GM03348 (cell line): Measurements from ENCODE around the gene CPSF4L.
"Not testable (repeated sequence)": the region's sequence is repeated elsewhere in the genome, so short reads cannot be mapped to it uniquely, and the experiment has no call there.

ENCODE experiments used
- DNase-seq: peaks from one replicate; pipeline ENCODE4 v3.0.0; 2012; ENCODE audit warnings: low spot score

CPSF4L gene, protein sequence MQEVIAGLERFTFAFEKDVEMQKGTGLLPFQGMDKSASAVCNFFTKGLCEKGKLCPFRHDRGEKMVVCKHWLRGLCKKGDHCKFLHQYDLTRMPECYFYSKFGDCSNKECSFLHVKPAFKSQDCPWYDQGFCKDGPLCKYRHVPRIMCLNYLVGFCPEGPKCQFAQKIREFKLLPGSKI

DNA sequence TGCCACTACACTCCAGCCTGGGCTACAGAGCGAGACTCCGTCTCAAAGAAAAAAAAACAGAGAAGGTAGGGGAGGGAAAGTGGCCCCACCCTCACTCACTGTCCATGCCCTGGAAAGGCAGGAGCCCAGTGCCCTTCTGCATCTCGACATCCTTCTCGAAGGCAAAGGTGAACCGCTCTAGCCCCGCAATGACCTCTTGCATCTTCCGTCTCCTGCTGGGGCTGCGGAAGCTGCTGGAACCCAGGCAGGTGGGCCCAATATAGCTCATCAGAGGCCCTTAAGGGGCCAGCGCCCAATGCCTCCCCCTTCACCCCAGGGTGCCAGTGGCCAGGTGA is at the start of gene CPSF4L:
Gene CPSF4L (minus strand): TSS at position 264 of the 335 bp plus-strand sequence. CDS start 62 bp downstream, at position 202.
- DNase-seq: no peak

DNA sequence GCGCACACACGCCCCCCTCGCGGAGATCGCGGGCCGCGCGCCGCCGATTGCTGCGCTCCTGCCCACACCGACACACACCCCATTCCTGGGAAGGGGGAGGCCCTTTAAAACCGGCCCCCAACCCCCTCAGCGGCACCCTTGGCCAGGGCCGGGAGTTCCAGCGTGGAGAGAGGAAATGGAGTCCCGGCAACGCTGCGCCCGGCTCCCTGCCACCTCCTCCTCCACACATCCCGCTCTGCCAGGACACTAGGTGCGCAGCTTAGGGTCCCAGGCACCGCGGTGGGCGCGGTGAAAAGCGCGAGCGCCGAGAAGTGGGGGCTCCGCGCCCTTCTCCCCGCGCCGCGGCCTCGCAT is 49.7 kb upstream of the CPSF4L start:
- no peak for DNase-seq

DNA sequence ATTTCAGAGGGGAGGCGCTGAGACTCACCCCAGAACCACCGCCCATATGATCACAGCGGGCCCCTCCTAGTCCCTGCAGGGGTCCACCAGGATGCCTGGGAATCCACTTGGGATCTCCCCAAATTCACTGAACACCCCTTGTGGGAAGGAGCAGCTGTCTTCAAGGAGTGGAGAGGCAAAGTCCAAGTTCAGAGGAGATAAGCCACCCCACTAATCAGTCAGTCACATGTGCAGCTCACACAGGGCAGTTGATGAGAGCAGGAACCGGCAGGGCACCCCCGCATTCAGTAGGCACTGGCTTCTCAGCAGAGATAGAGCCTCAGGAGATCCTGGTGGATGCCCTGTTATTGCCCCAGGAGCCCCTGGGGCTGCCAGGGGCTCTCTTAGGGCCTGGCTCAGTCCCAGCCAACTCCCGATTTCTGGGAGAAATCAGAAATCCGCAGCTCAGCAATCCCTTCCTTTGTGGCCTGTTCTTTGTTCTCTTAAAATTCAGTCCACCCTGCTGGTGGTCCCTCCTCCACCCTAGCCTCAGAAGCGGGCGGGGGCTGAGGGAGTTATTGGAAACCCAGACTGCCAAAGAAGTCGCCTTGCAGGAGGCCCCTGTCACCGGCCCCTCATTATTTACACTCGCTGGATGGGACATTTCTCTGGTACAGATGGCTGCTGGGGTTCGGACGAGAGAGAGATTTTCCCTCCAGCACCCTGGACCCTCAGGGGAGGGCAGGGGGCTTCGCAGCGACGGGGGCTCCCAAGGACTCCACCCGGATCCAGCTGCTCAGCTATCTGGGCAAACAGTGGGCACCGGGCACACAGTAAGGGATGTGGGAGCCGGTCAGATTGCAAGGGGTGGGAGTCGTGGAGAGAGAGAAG is 48.3 kb upstream of the CPSF4L start:
- no peak for DNase-seq

DNA sequence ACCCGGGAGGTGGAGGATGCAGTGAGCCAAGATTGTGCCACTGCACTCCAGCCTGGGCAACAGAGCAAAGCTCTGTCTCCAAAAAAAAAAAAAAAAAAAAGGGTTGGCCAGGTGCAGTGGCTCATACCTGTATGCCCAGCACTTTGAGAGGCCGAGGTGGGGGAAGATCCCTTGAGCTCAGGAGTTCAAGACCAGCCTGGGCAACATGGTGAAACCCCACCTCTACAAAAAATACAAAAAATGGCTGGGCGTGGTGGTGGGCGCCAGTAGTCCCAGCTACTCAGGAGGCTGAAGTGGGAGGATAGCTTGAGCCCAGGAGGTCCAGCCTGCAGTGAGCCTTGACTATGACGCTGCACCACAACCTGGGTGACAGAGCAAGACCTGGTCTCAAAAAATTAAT is 47.3 kb upstream of the CPSF4L start:
- DNase-seq: not testable (repeated sequence)

DNA sequence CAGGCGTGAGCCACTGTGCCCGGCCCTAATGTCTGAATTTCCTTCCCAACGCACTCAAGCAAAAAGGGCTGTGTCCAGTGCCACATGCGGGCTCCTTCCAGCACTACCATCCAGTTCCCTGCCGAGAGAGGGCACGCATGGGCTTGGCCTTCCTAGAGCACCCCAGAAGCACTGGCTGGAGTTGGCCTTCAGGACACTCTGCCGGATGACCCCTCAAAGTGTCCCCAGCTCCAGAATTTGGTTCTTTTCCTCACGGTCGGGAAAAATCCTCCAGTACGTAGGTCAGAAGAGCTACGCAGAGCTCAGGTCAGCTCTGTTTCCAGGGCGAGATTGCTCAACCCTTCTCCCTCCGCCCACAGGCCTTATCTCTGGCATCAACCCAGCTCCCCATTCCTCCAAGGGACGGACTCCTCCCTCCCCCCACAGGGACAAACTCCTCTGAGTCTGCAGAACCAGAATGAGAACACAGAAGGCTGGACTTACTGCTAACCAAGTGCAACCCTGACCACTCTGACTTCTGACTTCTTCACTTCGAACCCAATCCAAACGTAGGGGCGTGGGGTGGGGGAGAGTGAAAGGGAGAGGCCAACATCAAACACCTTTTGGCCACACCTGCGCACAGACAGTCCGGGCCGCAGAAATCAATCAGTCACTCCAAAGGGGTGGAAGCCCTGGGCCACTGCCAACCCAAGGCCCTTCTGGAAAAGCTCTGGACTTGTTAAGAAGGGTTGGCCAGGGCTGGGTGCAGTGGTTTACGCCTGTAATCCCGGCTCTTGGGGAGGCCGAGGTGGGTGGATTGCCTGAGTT is 46.5 kb upstream of the CPSF4L start:
- DNase-seq: peak; percentile 41

DNA sequence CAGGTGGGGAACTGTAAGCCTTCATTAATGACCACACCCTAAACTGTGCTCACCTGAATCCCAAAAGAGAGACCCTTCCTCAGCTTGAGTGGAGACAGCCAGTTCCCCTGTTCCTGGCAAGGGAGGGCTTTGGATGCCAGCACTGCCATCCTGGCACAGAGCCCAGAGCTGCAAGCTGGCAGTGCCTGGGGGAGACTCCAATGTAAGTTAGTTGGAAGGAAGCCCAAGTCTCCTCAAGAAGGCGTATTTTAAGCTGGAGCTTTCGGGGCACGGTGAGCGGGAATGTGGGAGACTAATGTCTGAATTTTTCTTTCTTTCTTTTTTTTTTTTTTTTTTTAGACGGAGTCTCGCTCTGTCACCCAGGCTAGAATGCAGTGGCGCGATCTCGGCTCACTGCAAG is 45.5 kb upstream of the CPSF4L start:
- DNase-seq: no peak

DNA sequence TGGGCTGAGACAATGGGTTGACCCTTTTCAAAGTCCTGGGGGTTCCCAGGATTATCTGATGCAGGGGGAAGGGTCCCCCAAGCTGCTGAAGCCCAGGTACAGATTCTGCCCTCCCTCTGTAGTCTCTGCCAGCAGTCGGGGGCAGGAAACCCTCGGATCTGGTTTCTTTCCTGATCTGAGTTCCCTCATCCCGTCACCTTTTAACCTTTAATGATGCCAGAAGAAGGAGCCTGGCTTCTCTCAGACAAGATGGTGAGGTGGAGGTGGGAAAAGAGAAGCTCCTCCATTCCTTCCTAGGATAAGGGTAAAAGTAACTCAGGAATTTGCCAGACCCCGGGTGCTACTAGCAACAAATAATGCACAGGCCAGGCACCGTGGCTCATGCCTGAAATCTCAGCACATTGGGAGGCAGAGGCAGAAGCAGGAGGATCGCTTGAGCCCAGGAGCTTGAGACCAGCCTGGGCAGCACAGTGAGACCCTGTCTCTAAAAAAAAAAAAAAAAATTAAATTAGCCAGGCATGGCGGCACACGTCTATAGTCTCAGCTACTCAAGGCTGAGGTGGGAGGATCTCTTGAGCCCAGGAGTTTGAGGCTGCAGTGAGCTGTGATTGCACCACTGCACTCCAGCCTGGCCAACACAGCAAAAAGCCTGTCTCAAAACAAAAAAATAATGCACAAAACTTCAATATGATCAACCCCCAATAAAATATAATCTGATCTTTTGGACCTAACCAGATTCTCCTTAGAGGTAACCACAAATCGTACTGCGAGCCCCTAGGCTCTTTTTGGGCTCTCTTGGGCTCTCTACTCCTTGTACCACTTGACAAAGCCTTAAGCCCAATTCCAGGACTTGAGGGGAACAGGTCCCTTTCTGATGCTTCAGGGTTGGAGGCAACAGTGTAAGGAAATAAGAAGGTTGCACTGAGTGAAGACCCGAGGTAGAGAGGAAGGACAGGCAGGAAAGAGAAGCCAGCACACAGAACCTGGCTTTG is 44.5 kb upstream of the CPSF4L start:
- DNase-seq: no peak

DNA sequence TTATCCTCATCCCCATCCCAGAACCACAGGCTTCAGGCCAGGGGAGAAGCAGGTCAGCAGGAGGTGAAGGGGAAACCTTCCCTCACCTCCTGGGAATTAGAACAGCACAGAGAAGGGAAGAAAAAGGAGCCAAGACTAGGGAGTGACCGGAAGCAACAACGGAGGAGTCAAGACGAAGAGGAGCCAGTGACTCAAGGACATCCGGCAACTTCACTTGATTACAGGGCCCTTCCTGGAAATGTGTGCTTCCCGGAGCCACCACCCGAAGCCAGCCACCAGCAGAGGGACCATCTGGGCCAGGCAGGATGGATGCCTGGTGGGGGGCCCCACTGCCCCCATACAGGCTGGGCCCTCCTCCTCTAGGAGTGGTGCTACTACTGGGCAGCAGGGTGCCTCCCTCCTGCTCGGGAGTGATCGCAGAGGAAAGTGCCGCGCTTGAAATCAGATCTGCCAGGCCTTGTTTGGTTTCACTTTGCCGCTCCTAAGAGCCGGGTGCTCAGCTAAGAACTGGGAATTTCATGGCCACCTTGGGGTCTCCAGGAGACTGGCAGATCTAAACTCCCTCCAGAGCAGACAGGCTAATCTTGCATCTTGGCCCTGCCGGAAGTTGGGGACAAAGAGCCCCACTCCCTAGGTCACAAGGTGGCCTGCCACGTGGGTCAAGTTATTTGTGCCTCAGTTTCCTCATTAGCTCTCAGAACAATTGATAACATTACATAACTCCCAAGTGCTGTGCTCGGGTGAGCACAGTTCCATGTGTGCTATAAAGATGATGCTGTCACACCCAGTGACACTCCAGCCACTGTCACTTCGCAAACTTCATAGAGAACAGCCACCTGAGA is 43.5 kb upstream of the CPSF4L start:
- peak; percentile 75 for DNase-seq

DNA sequence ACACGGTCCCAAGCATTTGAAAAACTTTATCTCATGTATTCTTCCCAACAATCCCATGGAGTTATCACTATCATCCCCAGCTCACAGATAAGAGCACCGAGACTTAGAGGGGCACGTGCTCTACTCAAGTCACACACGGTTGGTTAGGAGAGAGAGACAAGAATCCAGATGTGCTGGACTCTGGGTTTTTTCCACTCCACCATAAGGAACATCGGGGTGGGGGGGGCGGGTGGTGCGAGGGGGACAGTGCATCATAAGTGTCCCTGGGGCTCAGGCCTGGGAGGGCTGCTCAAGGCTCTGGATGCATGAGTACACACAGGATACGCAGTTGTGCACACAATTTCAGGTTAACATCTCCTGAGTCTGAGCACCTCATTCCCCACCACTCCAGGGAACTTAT is 42.8 kb upstream of the CPSF4L start:
- DNase-seq: no peak

DNA sequence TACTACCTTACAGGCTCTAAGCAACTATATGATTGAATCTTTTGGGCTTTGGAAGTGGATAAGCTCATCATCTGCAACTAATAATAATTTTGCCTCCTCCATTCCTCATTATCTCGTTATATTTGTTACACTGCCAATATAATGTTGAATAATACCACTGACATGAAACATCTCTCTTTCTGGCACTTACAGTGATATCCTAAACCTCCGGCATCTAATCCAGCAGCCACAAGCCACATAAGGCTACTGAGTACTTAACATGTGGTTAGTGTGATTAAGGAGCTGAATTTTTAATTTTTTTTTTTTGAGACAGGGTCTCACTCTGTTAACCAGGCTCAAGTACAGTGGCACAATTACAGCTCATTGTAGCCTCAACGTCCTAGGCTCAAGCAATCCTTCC is 40.5 kb upstream of the CPSF4L start:
- peak; percentile 69 for DNase-seq

DNA sequence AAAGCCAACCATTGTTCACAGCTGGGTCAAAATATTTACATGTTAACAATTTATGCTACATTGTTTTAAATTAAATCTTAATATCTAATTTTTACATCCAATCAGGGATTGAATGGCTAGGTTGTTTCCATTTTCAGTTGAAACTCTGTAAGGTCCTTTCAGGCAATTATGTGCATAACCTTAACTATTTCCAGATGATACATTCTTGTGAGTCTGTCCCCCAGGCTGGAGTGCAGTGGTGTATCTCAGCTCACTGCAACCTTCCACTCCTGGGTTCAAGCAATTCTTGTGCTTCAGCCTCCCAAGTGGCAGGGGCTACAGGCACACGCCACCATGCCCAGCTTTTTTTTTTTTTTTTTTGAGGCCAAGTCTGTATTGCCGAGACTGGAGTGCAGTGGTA is 39.7 kb upstream of the CPSF4L start:
- DNase-seq: no peak

DNA sequence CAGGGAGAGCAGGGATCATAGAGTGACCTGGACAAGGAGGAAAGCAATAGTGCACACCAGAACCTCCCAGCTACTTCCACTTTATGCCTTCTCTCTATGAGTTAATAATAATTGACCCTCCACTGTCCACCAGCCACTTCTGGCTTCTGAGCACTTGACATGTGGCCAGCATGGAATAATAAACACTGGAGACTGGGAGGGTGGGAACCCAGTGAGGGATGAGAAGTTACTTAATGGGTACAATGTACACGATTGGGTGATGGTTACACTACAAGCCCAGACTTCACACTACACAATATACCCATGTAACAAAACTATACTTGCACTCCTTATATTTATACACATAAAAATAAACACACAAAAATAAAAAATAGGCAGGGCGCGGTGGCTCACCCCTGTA is 38.7 kb upstream of the CPSF4L start:
- no peak for DNase-seq

DNA sequence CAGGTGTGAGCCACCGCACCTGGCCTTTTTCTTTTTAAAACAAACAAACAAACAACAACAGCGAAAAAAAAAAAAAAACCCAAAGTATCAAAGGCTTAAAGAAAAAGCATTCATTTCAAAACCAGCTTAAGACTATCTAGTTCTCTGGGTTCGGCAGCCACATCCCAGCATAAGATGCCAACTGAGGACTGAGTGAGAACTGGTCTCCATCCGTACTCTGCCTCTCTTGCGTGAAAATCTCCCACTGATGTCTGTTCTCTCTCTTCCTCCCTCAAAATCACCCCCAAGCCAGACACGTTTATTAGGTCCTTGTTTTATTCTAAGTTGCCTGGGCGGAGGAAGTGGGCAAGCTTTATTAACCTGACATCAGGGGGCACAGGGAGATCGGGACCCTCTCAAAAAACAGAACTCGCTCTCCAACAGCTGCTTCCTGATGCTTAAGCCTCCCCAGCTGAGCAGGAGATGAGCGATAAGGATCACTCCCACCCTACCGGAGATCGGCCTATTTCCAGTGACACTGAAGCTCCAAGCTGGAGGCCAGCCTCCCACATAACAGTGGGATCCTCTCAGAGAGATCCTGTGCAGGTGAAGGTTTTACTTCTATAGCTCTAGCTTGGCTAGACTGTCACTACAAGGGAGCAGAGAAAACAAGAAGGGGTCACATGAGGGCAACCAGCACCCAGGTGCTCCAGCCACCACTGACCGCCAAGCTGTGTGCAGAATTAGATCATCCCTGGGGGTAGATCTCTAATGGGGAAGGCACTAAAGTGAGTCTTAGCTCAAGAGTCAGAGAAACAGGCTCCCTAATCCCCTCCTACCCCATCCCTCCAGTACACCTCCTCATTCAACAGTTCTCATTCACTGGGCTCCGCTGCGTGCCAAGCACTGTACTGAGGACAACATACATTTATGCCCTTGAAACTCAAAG is 36.5 kb upstream of the CPSF4L start:
- DNase-seq: no peak

DNA sequence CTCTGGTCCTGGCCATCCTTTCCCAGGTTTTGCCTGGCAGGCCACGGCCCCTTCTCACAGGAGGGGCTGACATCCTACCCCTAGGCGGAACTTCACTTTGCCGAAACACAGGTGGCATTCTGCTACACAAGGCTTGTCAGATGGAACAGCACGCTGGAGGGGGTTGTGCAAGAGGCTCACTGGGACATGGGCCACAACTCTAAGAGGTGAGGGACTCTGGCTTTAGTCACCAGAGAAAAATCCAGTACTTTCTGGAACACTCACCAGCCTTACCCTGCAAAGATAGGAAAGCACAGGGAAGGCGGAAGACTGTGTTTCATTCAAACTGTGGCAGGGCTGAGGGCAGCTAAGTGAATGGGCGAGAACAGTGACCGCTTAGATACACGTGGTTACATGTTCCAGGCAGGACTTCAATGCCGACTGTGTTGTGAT is 31.8 kb upstream of the CPSF4L start:
- DNase-seq: peak; percentile 80

DNA sequence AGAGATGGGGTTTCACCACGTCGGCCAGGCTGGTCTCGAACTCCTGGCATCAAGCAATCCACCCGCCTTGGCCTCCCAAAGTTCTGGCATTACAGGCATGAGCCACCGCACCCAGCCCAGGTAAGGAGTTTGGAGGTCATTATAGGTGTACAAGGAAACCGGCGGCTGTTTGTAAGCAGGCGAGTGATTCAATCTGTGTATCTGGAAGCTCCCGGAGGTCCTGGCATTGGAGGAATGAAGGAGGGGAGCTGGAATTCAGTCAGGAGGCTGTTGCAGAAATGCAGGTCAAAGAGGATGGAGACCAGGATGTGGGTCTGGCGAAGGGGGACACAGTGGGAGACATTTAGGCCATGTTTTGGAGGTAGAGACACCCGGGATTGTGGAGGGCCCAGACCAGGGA is 31.4 kb upstream of the CPSF4L start:
- DNase-seq: no peak

DNA sequence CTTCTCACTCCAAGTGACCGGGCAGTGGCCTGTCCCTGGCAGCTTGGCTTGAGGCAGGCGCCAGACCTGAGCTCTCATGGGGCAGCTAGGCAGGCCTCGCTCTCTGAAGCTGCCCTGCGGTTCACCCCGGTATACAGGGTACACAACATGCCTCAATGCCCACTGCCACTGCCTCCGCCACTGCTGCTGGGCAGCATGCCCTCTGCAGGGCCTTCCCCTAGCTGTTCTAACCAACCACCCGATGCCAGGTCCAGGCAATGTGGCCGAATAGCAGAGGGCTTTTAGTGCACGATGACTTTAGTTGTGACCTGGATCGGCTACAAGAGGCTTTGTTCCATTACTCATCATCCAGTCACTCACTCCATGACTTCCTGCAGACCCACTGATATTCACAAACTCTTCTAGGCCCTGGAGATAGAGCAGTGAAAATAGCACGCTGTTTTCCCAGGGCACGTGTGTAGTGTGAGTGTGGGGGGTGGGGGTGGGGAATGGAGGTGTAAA is 30.4 kb upstream of the CPSF4L start:
- DNase-seq: peak; percentile 42

DNA sequence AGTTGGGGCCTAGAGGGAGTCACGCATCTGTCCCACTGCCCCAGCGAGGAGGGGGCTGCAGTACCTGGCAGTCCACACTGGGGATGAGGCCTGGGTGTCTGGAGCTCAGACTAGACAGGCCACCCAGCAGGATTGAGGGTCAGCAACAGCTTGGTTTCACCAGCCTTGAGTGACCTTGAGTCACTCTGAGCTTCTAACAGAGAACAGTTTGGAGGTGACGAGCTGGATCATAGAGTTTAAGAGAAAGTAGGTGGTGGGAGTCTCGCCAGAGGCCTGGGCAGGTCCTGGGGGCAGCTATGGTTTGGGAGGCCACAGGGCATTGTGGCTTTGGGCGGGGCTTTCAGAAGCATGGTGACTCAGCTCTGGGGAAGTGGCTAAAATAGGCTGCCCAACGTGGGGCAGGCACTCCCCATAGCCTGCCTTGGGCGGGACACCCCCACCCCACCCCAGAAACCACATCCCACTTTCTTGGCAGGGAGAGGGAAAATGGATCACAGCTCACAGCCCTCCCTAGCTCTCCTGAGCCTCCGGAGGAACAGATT is 29.7 kb upstream of the CPSF4L start:
- DNase-seq: peak; percentile 95

DNA sequence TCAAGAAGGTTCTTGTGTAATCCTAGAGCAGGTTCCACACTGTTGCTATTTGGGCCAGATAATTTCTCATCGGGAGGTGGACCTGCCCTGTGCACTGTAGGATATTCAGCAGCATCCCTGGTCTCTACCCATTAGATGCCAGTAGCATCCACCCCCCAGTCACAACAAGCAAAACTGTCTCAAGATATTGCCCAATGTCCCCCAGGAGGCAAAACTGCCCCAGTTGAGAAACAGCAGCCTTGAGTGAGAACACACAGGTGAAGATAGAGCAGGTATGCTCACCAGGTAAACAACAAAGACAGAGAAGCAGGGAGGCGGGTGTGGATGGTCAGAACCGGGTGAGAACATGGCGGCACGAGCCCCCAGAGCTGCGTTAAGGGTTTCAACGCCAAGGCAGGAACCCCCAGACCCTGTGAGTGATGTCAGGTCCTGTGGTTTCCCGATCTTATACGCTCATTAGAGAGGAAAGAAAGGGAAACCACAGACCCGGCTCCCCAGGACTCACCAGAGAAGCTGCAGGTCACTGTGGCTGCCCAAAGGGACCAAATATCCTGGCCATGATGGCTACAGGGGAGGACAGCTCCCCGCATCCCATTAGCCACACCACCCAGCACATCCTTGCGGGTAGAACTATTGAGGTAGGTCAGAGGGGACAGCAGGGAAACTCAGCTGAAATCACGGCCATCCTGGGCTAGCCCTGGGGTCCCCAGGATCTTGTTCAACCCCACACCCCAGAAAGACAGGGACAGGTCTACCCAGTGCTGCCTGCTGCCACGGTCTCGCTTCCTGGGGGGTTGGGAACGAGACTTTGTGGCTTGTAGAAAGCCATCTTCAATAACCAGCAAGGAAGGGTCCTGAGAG is 28.9 kb upstream of the CPSF4L start:
- no peak for DNase-seq
